ENCODE measurements around the gene NT5DC4.

The NT5DC4 gene

DNA sequence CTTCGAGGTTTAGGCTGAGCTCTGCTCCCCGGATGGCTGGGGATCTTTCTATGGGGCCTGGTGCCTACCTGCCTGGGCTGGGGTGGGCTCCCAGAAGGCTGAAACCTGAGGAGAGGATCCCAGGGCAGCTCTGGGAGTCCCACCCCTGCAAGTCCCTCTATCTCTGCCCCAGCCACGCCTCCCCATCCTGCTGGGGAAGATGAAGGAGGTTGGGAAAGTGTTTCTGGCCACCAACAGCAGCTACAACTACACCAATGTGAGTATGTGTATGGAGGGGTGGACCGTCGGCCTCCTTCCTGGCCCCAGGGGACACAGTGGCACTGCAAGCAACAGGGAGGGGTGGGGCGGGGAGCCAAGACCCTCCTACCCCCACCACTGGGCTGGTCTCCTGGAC is 2.7 kb downstream of the NT5DC4 start:
- no peak overlapping the region for H3K4me3 ChIP-seq (ENCODE audit: low read depth, low read length)
- DNase-seq (ENCODE audit: low read depth): no peak
- TF ChIP-seq, protein P1, sequence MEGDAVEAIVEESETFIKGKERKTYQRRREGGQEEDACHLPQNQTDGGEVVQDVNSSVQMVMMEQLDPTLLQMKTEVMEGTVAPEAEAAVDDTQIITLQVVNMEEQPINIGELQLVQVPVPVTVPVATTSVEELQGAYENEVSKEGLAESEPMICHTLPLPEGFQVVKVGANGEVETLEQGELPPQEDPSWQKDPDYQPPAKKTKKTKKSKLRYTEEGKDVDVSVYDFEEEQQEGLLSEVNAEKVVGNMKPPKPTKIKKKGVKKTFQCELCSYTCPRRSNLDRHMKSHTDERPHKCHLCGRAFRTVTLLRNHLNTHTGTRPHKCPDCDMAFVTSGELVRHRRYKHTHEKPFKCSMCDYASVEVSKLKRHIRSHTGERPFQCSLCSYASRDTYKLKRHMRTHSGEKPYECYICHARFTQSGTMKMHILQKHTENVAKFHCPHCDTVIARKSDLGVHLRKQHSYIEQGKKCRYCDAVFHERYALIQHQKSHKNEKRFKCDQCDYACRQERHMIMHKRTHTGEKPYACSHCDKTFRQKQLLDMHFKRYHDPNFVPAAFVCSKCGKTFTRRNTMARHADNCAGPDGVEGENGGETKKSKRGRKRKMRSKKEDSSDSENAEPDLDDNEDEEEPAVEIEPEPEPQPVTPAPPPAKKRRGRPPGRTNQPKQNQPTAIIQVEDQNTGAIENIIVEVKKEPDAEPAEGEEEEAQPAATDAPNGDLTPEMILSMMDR (conservative IDR thresholded peaks at IDR 0.05; ENCODE audit: low read depth, low read length): no peak

DNA sequence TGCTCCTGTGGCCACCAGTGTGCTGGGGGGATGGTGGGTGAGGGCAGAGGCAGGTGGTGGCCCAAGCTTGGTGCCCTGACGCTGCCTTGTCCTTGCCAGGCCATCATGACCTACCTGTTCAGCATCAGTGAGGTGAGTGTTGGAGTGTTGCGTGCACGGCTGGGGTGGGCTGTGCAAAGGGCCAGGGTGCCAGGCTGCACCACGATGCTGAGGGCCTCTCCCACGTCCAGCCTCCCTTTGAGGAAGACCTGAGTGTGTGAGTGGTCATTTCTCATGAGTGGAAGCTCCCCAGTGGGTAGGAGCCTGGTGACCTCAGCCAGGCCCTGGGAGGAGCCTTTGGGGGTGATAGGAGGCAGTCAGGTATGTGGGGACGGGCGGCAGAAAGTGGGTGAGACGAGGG is 3.2 kb downstream of the NT5DC4 start:
- TF ChIP-seq, protein P1 (conservative IDR thresholded peaks at IDR 0.05; ENCODE audit: low read depth, low read length): no peak
- no peak overlapping the region for H3K4me3 ChIP-seq (ENCODE audit: low read depth, low read length)
- DNase-seq (ENCODE audit: low read depth): no peak

DNA sequence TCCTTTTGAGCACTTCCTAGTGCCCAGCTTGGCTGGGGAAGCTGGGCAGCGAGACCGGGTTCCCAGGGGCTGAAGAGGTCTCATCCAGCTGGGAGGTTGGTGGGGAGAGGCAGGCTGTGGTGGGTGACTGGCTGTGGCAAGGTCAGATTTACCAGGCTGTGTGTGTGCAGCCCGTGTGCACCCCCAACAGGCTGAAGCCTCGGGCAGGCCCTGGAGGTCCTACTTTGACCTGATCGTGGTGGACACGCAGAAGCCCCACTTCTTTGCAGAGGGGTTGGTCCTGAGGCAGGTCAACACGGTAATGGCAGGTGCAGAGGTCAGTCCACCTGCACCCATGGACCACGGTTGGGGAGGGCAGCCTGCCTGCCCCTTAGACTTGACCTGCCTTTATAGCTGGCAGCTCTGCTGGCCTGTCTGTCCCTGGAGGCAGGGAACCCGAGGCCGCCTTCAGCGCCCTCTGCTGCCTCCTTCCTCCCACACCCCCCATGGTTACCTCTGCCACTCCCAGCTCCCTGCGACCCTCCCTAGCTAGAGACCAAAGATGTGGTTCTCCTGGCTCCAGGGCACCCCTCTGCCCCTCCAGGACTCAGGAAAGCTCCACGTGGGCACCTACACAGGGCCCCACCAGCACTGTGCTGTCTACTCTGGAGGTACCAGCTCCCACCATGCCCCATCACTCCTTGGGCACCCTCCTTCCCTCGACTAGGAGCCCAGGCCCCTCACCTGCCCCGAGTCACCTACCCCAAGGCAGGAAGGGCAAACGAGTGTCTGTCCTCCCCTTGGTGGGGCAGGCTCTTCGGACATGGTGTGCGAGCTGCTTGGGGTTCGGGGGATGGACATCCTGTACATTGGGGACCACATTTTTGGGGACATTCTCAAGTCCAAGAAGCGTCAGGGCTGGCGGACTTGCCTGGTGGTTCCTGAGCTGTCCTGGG is 4.0 kb downstream of the NT5DC4 start:
- peak; percentile 26 for DNase-seq (ENCODE audit: low read depth)
- no peak overlapping the region for H3K4me3 ChIP-seq (ENCODE audit: low read depth, low read length)
- TF ChIP-seq, protein P1 (conservative IDR thresholded peaks at IDR 0.05; ENCODE audit: low read depth, low read length): peak; percentile 42

DNA sequence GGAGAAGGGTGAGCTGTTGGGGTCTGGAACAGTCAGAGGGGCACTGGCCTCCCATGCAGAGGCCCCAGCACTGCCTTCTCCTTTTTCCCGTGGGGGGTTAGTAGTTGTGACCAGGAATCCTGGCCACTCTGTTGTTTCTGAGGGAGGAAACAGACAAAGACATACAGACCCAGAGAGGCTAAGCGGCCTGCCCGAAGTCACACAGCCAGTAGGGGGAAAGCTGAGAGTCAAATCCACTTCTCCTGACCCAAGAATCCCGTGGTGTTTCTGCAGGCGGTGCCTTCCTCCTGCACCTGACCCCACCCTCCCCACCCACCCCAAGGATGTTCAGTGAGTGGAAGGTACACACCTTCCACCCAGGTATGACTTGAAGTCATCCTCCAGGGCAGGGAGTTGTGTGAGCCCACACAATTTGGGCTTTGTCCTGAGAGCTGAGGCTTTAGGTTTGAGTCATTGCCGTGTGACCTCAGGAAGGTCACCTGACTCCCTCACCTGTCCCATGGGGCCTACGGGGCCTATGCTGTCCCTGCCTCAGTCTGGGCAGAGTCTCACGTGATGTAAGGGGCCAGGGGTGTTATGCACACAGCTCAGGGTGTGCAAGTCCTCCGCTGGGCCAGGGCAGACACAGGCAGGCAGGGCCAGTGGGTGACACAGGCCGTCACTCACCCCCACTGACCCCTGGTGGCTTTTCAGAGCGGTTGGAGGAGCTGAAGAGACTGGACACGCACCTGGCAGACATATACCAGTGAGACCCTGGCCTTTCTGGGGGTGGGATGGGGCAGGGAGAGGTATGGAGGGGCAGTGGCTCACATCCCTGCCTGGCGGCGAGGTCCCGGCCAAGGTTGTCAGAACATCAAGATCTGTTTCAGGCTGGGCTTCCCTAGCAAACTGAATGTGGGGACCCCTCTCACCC is 5.0 kb downstream of the NT5DC4 start:
- H3K4me3 ChIP-seq (ENCODE audit: low read depth, low read length): no peak overlapping the region
- no peak for DNase-seq (ENCODE audit: low read depth)
- TF ChIP-seq, protein P1 (conservative IDR thresholded peaks at IDR 0.05; ENCODE audit: low read depth, low read length): no peak

DNA sequence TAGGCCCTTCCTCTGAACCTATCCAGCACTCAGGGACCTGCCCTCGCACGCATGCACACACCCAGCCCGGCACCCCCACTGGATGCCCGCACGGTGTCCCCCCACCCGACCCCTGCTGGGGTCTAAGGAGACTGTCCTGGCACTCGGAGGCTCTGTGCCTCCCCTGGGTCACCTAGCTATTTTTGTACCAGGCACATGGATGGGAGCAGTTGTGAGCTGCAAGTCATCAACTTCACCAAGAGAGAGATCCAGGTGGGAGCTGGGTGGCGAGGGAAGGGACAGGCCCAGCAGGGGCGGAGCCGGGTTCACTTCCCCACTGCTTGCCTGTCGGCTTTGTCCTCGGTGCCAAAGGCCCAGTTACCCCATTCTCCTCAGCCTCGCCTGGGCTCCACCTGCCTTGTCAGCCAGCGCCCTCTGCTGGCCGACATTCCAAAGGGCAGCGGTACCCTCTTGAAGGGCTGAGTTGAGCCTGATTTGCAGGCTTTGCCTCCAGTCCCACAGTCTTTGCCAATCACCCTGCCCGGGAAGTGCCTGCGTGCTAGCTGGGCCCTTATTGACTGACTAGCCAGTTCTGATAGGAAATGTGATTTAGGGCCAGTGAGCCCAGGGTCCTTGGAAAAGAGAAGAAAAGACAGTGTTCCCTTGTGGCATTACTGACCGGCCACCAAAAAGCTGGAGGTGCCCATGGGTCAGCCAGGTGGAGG is 5.8 kb downstream of the NT5DC4 start:
- no peak overlapping the region for H3K4me3 ChIP-seq (ENCODE audit: low read depth, low read length)
- peak; percentile 93 for DNase-seq (ENCODE audit: low read depth)
- TF ChIP-seq, protein P1 (conservative IDR thresholded peaks at IDR 0.05; ENCODE audit: low read depth, low read length): peak; percentile 98

DNA sequence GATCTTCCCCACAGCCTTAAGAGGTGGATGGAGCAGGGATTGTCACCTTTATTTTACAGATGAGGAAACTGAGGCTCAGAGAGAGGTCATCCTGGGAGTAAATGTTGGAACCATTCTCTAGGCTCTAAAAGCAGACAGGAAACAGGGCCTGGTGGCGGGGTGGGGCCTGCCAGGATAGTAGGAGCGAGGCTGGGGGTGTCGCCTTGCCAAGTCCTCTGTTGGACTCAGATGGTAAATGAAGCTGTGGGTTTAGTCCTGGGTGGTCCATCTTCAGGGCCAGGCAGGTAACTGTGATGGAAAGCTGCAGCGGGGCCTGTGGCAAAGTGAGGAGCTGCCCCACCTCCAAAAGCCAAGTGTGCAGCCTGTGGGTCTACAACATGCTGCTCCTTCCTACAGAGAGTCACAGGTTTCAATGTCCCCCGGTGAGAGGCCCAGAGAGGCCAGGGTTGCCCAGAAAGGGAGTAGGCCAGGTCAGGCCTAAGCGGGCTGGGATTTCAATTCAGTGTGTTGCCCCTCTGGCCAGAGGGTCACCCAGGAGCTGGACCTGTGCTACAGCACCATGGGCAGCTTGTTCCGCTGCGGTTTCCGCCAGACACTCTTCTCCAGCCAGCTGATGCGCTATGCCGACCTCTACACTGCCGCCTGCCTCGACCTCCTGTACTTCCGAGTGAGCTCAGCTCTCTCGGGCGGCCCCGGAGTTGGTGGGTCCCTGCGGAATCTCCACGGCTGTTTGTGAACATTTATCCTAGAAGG is 6.6 kb downstream of the NT5DC4 start:
- DNase-seq (ENCODE audit: low read depth): no peak
- TF ChIP-seq, protein P1 (conservative IDR thresholded peaks at IDR 0.05; ENCODE audit: low read depth, low read length): no peak
- H3K4me3 ChIP-seq (ENCODE audit: low read depth, low read length): no peak overlapping the region
